Renal cortical epithelial cell (primary cell): ENCODE results near the gene CHN2. TPM values are rescaled to one million over a fixed set of nuclear protein-coding genes. Genes with fewer than 3 reads are reported as not detected.
A peak's percentile ranks its signal among the peaks of the same experiment; 100 is the strongest.
"Not testable (repeated sequence)": the region's sequence is repeated elsewhere in the genome, so short reads cannot be mapped to it uniquely, and the experiment has no call there.

Source experiments
- DNase-seq: peaks from one replicate; pipeline ENCODE4 v3.0.0-alpha.2; 2011; ENCODE audit warnings: low read depth
- total RNA-seq: library from RNA; depleted of rRNA; stranded (reverse); fragments of >200 nt; gene quantifications from 2 replicates; pipeline ENCODE4 v1.2.3, GENCODE V29; 2014

Gene CHN2
- total RNA-seq, 1 donor from 2014 or later = 3.5 TPM

- DNase-seq = peak; percentile 10
Observed at GRCh38 chr7:29189743-29190201, 4.8 kb upstream of the CHN2 start.

GRCh38 chr7:29190349-29191045 lies 4.1 kb upstream of the CHN2 start:
- DNase-seq = peak; percentile 13

- no peak for DNase-seq
Observed at GRCh38 chr7:29192323-29192722, 2.3 kb upstream of the CHN2 start.

- DNase-seq = no peak
Observed at GRCh38 chr7:29192811-29193210, 1.8 kb upstream of the CHN2 start.

- DNase-seq = no peak
Observed at GRCh38 chr7:29193316-29194205, 1.0 kb upstream of the CHN2 start.

GRCh38 chr7:29194206-29194593 lies 375 bp upstream of the CHN2 start:
- DNase-seq = no peak

GRCh38 chr7:29196191-29196590 lies 1.6 kb downstream of the CHN2 start:
- no peak for DNase-seq

GRCh38 chr7:29196971-29197595 lies 2.5 kb downstream of the CHN2 start:
- no peak for DNase-seq

- no peak for DNase-seq
Observed at GRCh38 chr7:29197916-29198315, 3.3 kb downstream of the CHN2 start.

- no peak for DNase-seq
Observed at GRCh38 chr7:29199776-29200175, 5.2 kb downstream of the CHN2 start.

GRCh38 chr7:29202651-29203069 lies 8.1 kb downstream of the CHN2 start:
- no peak for DNase-seq

GRCh38 chr7:29204491-29205272 lies 10.1 kb downstream of the CHN2 start:
- peak; percentile 18 for DNase-seq

GRCh38 chr7:29207162-29207801 lies 12.7 kb downstream of the CHN2 start:
- DNase-seq = peak; percentile 50

GRCh38 chr7:29208410-29209250 lies 14.1 kb downstream of the CHN2 start:
- no peak for DNase-seq

- DNase-seq = no peak
Observed at GRCh38 chr7:29209745-29210144, 15.2 kb downstream of the CHN2 start.

GRCh38 chr7:29212736-29213135 lies 18.2 kb downstream of the CHN2 start:
- DNase-seq = not testable (repeated sequence)

GRCh38 chr7:29214056-29214455 lies 19.5 kb downstream of the CHN2 start:
- DNase-seq = peak; percentile 70

- DNase-seq = no peak
Observed at GRCh38 chr7:29214816-29215215, 20.2 kb downstream of the CHN2 start.

GRCh38 chr7:29216128-29216527 lies 21.6 kb downstream of the CHN2 start:
- no peak for DNase-seq

GRCh38 chr7:29217113-29217512 lies 22.5 kb downstream of the CHN2 start:
- DNase-seq = peak; percentile 18
